B cell (primary cell): Measurements from ENCODE around the gene C9orf78. TPM values are rescaled to one million over a fixed set of nuclear protein-coding genes. Genes with fewer than 3 reads are reported as not detected.
A peak's percentile ranks its signal among the peaks of the same experiment; 100 is the strongest.

ENCODE experiments used
- ATAC-seq: fragments of 200-7000 bp; cut with Tn5 transposase; one replicate; pipeline ENCODE4 v1.10.0; 2021; ENCODE audit warnings: low read depth, mild to moderate bottlenecking, moderate number of reproducible peaks, moderate library complexity
- CTCF ChIA-PET: fragments of 350-600 bp; sonication (Branson Sonifier 250); formaldehyde crosslinking; loops from one replicate; lab custom pipeline; 2021; ENCODE audit warnings: antibody characterized with exemption, inconsistent platforms; lab: Charles Lee
- POLR2A ChIA-PET: fragments of 350-600 bp; sonication (Branson Sonifier 250); formaldehyde crosslinking; loops from one replicate; lab custom pipeline; 2021; ENCODE audit warnings: antibody characterized with exemption; lab: Charles Lee
- DNase-seq: peaks from one replicate; pipeline ENCODE4 v3.0.0; 2013
- H2AFZ ChIP-seq: 2 replicates; pipeline ENCODE4 v1.6.1; 2012; ENCODE audit warnings: mild to moderate bottlenecking, low read depth, low read length; ENCODE audit not compliant: insufficient read depth, poor library complexity, severe bottlenecking
- H3K27ac ChIP-seq, 2 donors: 1 replicate in 1 of 2; 2 replicates in 1 of 2; pipeline ENCODE4 v1.5.1; 2012 to 2013; ENCODE audit warnings: low read length in 2 of 2, mild to moderate bottlenecking in 2 of 2, moderate library complexity in 1 of 2
- H3K27me3 ChIP-seq, 4 experiments: fragments of 200-600 bp in 1 of 4; sonication (generic) in 1 of 4; replicated peaks in 1 of 4; 1 replicate in 2 of 4; 2 replicates in 2 of 4; pipeline versions ENCODE4 v1.6.1 to v1.7.0; 2013 to 2016; ENCODE audit warnings: low read length in 3 of 4, mild to moderate bottlenecking in 2 of 4, mixed read lengths in 1 of 4, moderate library complexity in 1 of 4; ENCODE audit not compliant: insufficient read depth in 4 of 4, control insufficient read depth in 3 of 4; ENCODE audit errors: control extremely low read depth in 1 of 4
- H3K36me3 ChIP-seq, 2 experiments: replicated peaks in 1 of 2; 1 replicate in 1 of 2; 2 replicates in 1 of 2; pipeline versions ENCODE4 v1.6.1 to v1.7.1; 2013; ENCODE audit warnings: low read length in 1 of 2; ENCODE audit not compliant: insufficient read depth in 2 of 2, control insufficient read depth in 1 of 2; ENCODE audit errors: control extremely low read depth in 1 of 2, extremely low read depth in 1 of 2
- H3K4me1 ChIP-seq, 2 donors: fragments of 200-600 bp in 1 of 2; sonication (generic) in 1 of 2; 1 replicate in 1 of 2; 2 replicates in 1 of 2; pipeline versions ENCODE4 v1.5.1 to v1.6.1; 2013 to 2017; ENCODE audit warnings: low read length in 2 of 2; ENCODE audit not compliant: control insufficient read depth in 2 of 2, insufficient read depth in 2 of 2
- H3K4me2 ChIP-seq: replicated peaks from 2 replicates; pipeline ENCODE3; 2012; ENCODE audit warnings: mild to moderate bottlenecking, low read depth, low read length; ENCODE audit not compliant: poor library complexity, severe bottlenecking
- H3K4me3 ChIP-seq, 5 experiments: fragments of 200-600 bp in 1 of 5; sonication (generic) in 1 of 5; 1 replicate in 3 of 5; 2 replicates in 2 of 5; pipeline versions ENCODE4 v1.5.1 to v1.7.0; 2011 to 2016; ENCODE audit warnings: low read length in 4 of 5, mild to moderate bottlenecking in 4 of 5, low read depth in 2 of 5, control low read depth in 1 of 5, moderate library complexity in 1 of 5; ENCODE audit not compliant: insufficient read depth in 1 of 5; ENCODE audit errors: control extremely low read depth in 1 of 5, extremely low read depth in 1 of 5
- H3K79me2 ChIP-seq: fragments of 200-600 bp; sonication (generic); one replicate; pipeline ENCODE4 v1.6.0; 2016; ENCODE audit warnings: low read length; ENCODE audit not compliant: control insufficient read depth, insufficient read depth
- H3K9ac ChIP-seq: fragments of 200-600 bp; sonication (generic); 2 replicates; pipeline ENCODE4 v1.6.1; 2017; ENCODE audit warnings: mild to moderate bottlenecking, low read length, moderate library complexity
- H3K9me3 ChIP-seq, 3 donors: one replicate each; pipeline versions ENCODE4 v1.6.1 to v1.7.1; 2013; ENCODE audit warnings: low read length in 2 of 3; ENCODE audit not compliant: control insufficient read depth in 2 of 3, insufficient read depth in 1 of 3; ENCODE audit errors: control extremely low read depth in 1 of 3
- H4K20me1 ChIP-seq: 2 replicates; pipeline ENCODE4 v1.6.0; 2012; ENCODE audit warnings: mild to moderate bottlenecking, low read length; ENCODE audit not compliant: insufficient read depth, control insufficient read depth, poor library complexity, severe bottlenecking
- H3K27ac Mint-ChIP-seq: one replicate; pipeline ENCODE4 v1.8.0; 2021; ENCODE audit warnings: mixed read lengths
- H3K27me3 Mint-ChIP-seq: one replicate; pipeline ENCODE4 v1.8.0; 2021; ENCODE audit warnings: mixed read lengths
- H3K4me1 Mint-ChIP-seq: one replicate; pipeline ENCODE4 v1.8.0; 2021; ENCODE audit warnings: mixed read lengths
- H3K4me3 Mint-ChIP-seq: one replicate; pipeline ENCODE4 v1.8.0; 2021; ENCODE audit warnings: mixed read lengths
- H3K9me3 Mint-ChIP-seq: one replicate; pipeline ENCODE4 v1.8.0; 2022; ENCODE audit warnings: mixed read lengths; ENCODE audit not compliant: insufficient read depth
- CTCF ChIP-seq: fragments of 200-600 bp; IDR thresholded peaks from one replicate; pipeline ENCODE4 v1.8.0; 2022; ENCODE audit warnings: antibody characterized with exemption, mild to moderate bottlenecking
- EZH2 ChIP-seq: IDR thresholded peaks from 2 replicates; pipeline ENCODE4 v1.6.1; 2012; ENCODE audit warnings: borderline replicate concordance, low read depth, mild to moderate bottlenecking, moderate library complexity, low read length; ENCODE audit not compliant: insufficient read depth, poor library complexity, severe bottlenecking
- WGBS: methylation state at CpG from one replicate; pipeline ENCODE4 v1.1.5; 2013; ENCODE audit warnings: missing lambda C conversion rate; ENCODE audit not compliant: insufficient coverage; 5-methylcytosine and 5-hydroxymethylcytosine counted together
- intact Hi-C: fragments of 100-400 bp; cut with micrococcal nuclease; formaldehyde crosslinking; loops from one replicate; pipeline ENCODE4 v1.10.0; 2022
- polyA plus RNA-seq: library from polyadenylated mRNA; depleted of rRNA; stranded (reverse); fragments of >200 nt; gene quantifications from 2 replicates; pipeline ENCODE4 v1.2.3, GENCODE V29; 2012
- total RNA-seq, 2 donors: library from RNA; stranded (reverse); fragments of 120-200 nt in 1 of 2; gene quantifications; 1 replicate in 1 of 2; 2 replicates in 1 of 2; pipeline versions ENCODE4 v1.2.3 to v1.2.4, GENCODE V29; 2013 to 2022

C9orf78 gene
- total and polyA plus RNA-seq, 2 donors (not counting 1 experiment from before 2014, with no cell fraction given): 42.8 to 43.6 TPM

GRCh38 chr9:129839324-129840023 is 4.4 kb upstream of the C9orf78 start:
- H3K27me3 ChIP-seq: no peaks in the 10 kb centered on the region
- ChIA-PET POLR2A (no interaction called here), CTCF (no interaction called here)
- no peaks in the 10 kb centered on the region for H3K9me3 Mint-ChIP-seq
- DNase-seq (no peak), ATAC-seq (no peak)
- TF ChIP-seq CTCF: no peak
- no peak for TF ChIP-seq EZH2
- H3K4me2 ChIP-seq: peak overlapping the region; percentile 9
- peak overlapping the region; percentile 50 for H3K27ac Mint-ChIP-seq
- intact Hi-C loops: loop anchor here (5.0 to 10.0 kb wide), 4 partner anchors 203 to 1775 kb away; partner anchors contain the start of genes FNBP1, NAIF1, NUP214 and SLC25A25
- no peak overlapping the region for H3K9ac ChIP-seq
- 77% methylated on average over 10 of the region's 10 CpGs for WGBS
- peaks cover 13 to 28% of the 10 kb centered on the region in 2 donors for H3K4me1 ChIP-seq
- H3K27me3 Mint-ChIP-seq: no peaks in the 10 kb centered on the region
- peaks cover 39% of the 10 kb centered on the region for H3K4me1 Mint-ChIP-seq
- H3K27ac ChIP-seq: no peak overlapping the region
- no peak overlapping the region for H2AFZ ChIP-seq
- peaks cover 0 to 3% of the 10 kb centered on the region in 2 experiments for H3K36me3 ChIP-seq
- no peaks in the 10 kb centered on the region for H3K9me3 ChIP-seq
- H3K4me3 ChIP-seq: no peak overlapping the region
- H3K79me2 ChIP-seq: peaks cover 72% of the 10 kb centered on the region
- peaks cover 42% of the 10 kb centered on the region for H4K20me1 ChIP-seq
- no peak overlapping the region for H3K4me3 Mint-ChIP-seq

- Histone ChIP-seq H3K4me1 (peaks cover 20 to 33% of the 10 kb centered on the region in 2 donors), H4K20me1 (peaks cover 47% of the 10 kb centered on the region), H3K4me3 (no peak overlapping the region), H3K4me2 (no peak overlapping the region), H3K27ac (no peak overlapping the region), H3K9ac (no peak overlapping the region), H3K27me3 (no peaks in the 10 kb centered on the region), H3K9me3 (no peaks in the 10 kb centered on the region), H3K79me2 (peaks cover 77% of the 10 kb centered on the region), H3K36me3 (peaks cover 0 to 3% of the 10 kb centered on the region in 2 experiments), H2AFZ (no peak overlapping the region)
- ChIA-PET CTCF (no interaction called here), POLR2A (no interaction called here)
- no peaks in the 10 kb centered on the region for H3K9me3 Mint-ChIP-seq
- peaks cover 46% of the 10 kb centered on the region for H3K4me1 Mint-ChIP-seq
- H3K27ac Mint-ChIP-seq: peak overlapping the region; percentile 50
- no peaks in the 10 kb centered on the region for H3K27me3 Mint-ChIP-seq
- ATAC-seq (no peak), DNase-seq (no peak)
- intact Hi-C loops: loop anchor here (5.0 to 10.0 kb wide), 4 partner anchors 204 to 1774 kb away; partner anchors contain the start of genes FNBP1, NAIF1, NUP214 and SLC25A25
- WGBS: 93% methylated on average over 12 of the region's 12 CpGs
- TF ChIP-seq CTCF (no peak), EZH2 (no peak)
- no peak overlapping the region for H3K4me3 Mint-ChIP-seq
Measured at GRCh38 chr9:129838707-129839259, 3.7 kb upstream of the C9orf78 start.
